H1 (cell line): ENCODE data around the gene IL9. TPM values are rescaled to one million over a fixed set of nuclear protein-coding genes. Genes with fewer than 3 reads are reported as not detected.

Experiments used
- KDM5A ChIP-seq: fragments of 200-600 bp; IDR thresholded peaks from 2 replicates; pipeline ENCODE4 v1.7.1; 2012; ENCODE audit warnings: mild to moderate bottlenecking, low read length, inconsistent platforms, mixed read lengths
- polyA plus RNA-seq, 7 experiments: library from polyadenylated mRNA; depleted of rRNA in 3 of 7; stranded (reverse) in 5 of 7; unstranded in 2 of 7; fragments of >200 nt in 5 of 7; fragments of 200-250 nt in 2 of 7; gene quantifications; 1 replicate in 5 of 7; 2 replicates in 1 of 7; 4 replicates in 1 of 7; pipeline versions ENCODE4 v1.2.1 to v1.2.3, GENCODE V29; 2011 to 2013; ENCODE audit warnings: missing spikeins in 2 of 7, mixed read lengths in 2 of 7
- total RNA-seq: library from RNA; stranded (reverse); fragmentation: NEBNext Ultra II Directional; extraction: Animal tissue kit (Norgen Biotek cat#: 25700); gene quantifications from 2 replicates; pipeline ENCODE4 v1.2.1, GENCODE V29; 2021

Gene IL9
- total and polyA plus RNA-seq, 2 of the 8 experiments (the other 6 are each of a cell fraction or from before 2014, with no cell fraction given), result not detected

GRCh38 chr5:135881244-135881643 lies 14.4 kb downstream of the IL9 start (continued):
- no peak for TF ChIP-seq KDM5A
